HEK293 (cell line): Measurements from ENCODE around the gene TNFSF10.

Experiments
- GLI4 ChIP-seq: fragments of 450-650 bp; formaldehyde crosslinking; IDR thresholded peaks from 2 replicates; pipeline ENCODE4 v1.5.1; 2016; ENCODE audit warnings: missing biosample characterization, missing genetic modification characterization
- KLF16 ChIP-seq: fragments of 450-650 bp; formaldehyde crosslinking; IDR thresholded peaks from 2 replicates; pipeline ENCODE4 v1.5.1; 2017; ENCODE audit warnings: missing biosample characterization, missing genetic modification characterization
- MYNN ChIP-seq: fragments of 450-650 bp; formaldehyde crosslinking; IDR thresholded peaks from 2 replicates; pipeline ENCODE4 v1.5.1; 2016; ENCODE audit warnings: missing biosample characterization, missing genetic modification characterization, borderline replicate concordance
- SETDB1 ChIP-seq: IDR thresholded peaks from one replicate; pipeline ENCODE4 v1.6.1; 2017; ENCODE audit warnings: mild to moderate bottlenecking, low read length, moderate library complexity, mixed read lengths; ENCODE audit not compliant: insufficient read length
- SP2 ChIP-seq: fragments of 450-650 bp; formaldehyde crosslinking; IDR thresholded peaks from 2 replicates; pipeline ENCODE4 v1.5.1; 2016; ENCODE audit warnings: missing biosample characterization, missing genetic modification characterization
- ZNF121 ChIP-seq: fragments of 450-650 bp; formaldehyde crosslinking; IDR thresholded peaks from 2 replicates; pipeline ENCODE4 v1.5.1; 2016; ENCODE audit warnings: missing biosample characterization, missing genetic modification characterization
- ZNF302 ChIP-seq: fragments of 450-650 bp; formaldehyde crosslinking; IDR thresholded peaks from 2 replicates; pipeline ENCODE4 v1.5.1; 2016; ENCODE audit warnings: missing biosample characterization, missing genetic modification characterization, low read depth
- ZNF521 ChIP-seq: fragments of 450-650 bp; formaldehyde crosslinking; IDR thresholded peaks from 2 replicates; pipeline ENCODE4 v1.5.1; 2017; ENCODE audit warnings: missing biosample characterization, mild to moderate bottlenecking, missing genetic modification characterization
- ZNF571 ChIP-seq: fragments of 450-650 bp; formaldehyde crosslinking; IDR thresholded peaks from 2 replicates; pipeline ENCODE4 v1.5.0; 2017; ENCODE audit warnings: missing biosample characterization, missing genetic modification characterization
- ZNF621 ChIP-seq: fragments of 450-650 bp; formaldehyde crosslinking; IDR thresholded peaks from 2 replicates; pipeline ENCODE4 v1.5.1; 2017; ENCODE audit warnings: missing biosample characterization, missing genetic modification characterization
- ZNF629 ChIP-seq: fragments of 450-650 bp; formaldehyde crosslinking; IDR thresholded peaks from 2 replicates; pipeline ENCODE4 v1.5.1; 2017; ENCODE audit warnings: missing biosample characterization, missing genetic modification characterization
- ZXDB ChIP-seq: fragments of 450-650 bp; formaldehyde crosslinking; IDR thresholded peaks from 2 replicates; pipeline ENCODE4 v1.5.1; 2016; ENCODE audit warnings: missing biosample characterization, missing genetic modification characterization
- TF ChIP-seq, protein P1 (sequence below): fragments of 450-650 bp; formaldehyde crosslinking; IDR thresholded peaks from 2 replicates; pipeline ENCODE4 v1.5.1; 2017; ENCODE audit warnings: missing biosample characterization, missing genetic modification characterization
- TF ChIP-seq, protein P2 (sequence below): fragments of 450-650 bp; formaldehyde crosslinking; IDR thresholded peaks from 2 replicates; pipeline ENCODE4 v1.5.1; 2016; ENCODE audit warnings: missing biosample characterization, missing genetic modification characterization

GRCh38 chr3:172542999-172543398, 19.8 kb upstream of the TNFSF10 start:
- no peak for TF ChIP-seq ZXDB (tag by site-specific recombination)
- no peak for TF ChIP-seq ZNF521 (tag by site-specific recombination)
- TF ChIP-seq GLI4 (tag by site-specific recombination), result no peak
- TF ChIP-seq, protein P1, sequence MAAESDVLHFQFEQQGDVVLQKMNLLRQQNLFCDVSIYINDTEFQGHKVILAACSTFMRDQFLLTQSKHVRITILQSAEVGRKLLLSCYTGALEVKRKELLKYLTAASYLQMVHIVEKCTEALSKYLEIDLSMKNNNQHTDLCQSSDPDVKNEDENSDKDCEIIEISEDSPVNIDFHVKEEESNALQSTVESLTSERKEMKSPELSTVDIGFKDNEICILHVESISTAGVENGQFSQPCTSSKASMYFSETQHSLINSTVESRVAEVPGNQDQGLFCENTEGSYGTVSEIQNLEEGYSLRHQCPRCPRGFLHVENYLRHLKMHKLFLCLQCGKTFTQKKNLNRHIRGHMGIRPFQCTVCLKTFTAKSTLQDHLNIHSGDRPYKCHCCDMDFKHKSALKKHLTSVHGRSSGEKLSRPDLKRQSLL (tag by site-specific recombination), result no peak
- no peak for TF ChIP-seq ZNF571 (tag by site-specific recombination)
- no peak for TF ChIP-seq MYNN
- no peak for TF ChIP-seq ZNF621 (tag by site-specific recombination)
- TF ChIP-seq ZNF121 (tag by site-specific recombination), result no peak
- no peak for TF ChIP-seq KLF16 (tag by site-specific recombination)
- TF ChIP-seq, protein P2, sequence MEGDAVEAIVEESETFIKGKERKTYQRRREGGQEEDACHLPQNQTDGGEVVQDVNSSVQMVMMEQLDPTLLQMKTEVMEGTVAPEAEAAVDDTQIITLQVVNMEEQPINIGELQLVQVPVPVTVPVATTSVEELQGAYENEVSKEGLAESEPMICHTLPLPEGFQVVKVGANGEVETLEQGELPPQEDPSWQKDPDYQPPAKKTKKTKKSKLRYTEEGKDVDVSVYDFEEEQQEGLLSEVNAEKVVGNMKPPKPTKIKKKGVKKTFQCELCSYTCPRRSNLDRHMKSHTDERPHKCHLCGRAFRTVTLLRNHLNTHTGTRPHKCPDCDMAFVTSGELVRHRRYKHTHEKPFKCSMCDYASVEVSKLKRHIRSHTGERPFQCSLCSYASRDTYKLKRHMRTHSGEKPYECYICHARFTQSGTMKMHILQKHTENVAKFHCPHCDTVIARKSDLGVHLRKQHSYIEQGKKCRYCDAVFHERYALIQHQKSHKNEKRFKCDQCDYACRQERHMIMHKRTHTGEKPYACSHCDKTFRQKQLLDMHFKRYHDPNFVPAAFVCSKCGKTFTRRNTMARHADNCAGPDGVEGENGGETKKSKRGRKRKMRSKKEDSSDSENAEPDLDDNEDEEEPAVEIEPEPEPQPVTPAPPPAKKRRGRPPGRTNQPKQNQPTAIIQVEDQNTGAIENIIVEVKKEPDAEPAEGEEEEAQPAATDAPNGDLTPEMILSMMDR, result no peak
- TF ChIP-seq ZNF629 (tag by site-specific recombination), result no peak
- no peak for TF ChIP-seq ZNF302 (tag by site-specific recombination)
- TF ChIP-seq SETDB1, result no peak
- no peak for TF ChIP-seq SP2 (tag by site-specific recombination)
